Brain microvascular endothelial cell (primary cell): ENCODE data around the gene OPA1.

Experiments used
- DNase-seq: peaks from one replicate; pipeline ENCODE4 v3.0.0-alpha.2; 2020
- H3K27ac ChIP-seq: fragments of 250-450 bp; sonication (Bioruptor Pico); 2 replicates; pipeline ENCODE4 v1.5.1; 2020; ENCODE audit warnings: mild to moderate bottlenecking, moderate library complexity
- H3K27me3 ChIP-seq: fragments of 250-450 bp; sonication (Bioruptor Pico); replicated peaks from 2 replicates; pipeline ENCODE4 v1.5.1; 2020; ENCODE audit warnings: mild to moderate bottlenecking
- H3K36me3 ChIP-seq: fragments of 250-450 bp; sonication (Bioruptor Pico); replicated peaks from 2 replicates; pipeline ENCODE4 v1.5.1; 2020; ENCODE audit warnings: mild to moderate bottlenecking
- H3K4me3 ChIP-seq: 2 replicates; pipeline ENCODE4 v1.5.1; 2011; ENCODE audit warnings: low read depth, mild to moderate bottlenecking, control low read depth, low read length, moderate library complexity
- in situ Hi-C: cut with HindIII; loops from 2 replicates; pipeline ENCODE4 v1.10.0; 2017; ENCODE audit warnings: low sequenced_read_pairs, low pct_ligation_motif_present
- TF ChIP-seq, protein P1 (sequence below): IDR thresholded peaks from 2 replicates; pipeline ENCODE4 v1.5.1; 2011; ENCODE audit warnings: low read depth, mild to moderate bottlenecking, moderate library complexity, low read length, control low read depth, inconsistent platforms; ENCODE audit errors: missing control alignments

OPA1 gene

DNA sequence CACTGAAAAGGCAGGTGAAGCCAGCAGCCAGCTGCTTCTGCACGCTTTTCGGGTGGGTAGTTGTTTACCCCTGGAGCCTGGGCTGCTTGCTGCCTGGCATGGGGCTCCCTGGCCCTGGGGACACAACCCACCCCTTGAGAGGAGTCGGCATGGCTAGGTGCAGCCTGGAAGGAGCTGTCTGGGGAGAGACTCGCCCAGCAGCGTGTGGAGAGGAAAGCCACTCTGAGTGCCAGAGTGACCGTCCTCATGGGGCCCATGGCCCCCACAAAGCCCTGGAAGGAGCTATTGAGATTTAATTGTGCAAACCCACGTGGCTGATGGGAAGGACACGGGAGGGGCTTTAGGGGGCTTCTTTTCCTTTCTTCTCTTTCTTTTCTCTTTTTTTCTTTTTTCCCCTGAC is 137.5 kb downstream of the OPA1 start:
- H3K4me3 ChIP-seq, result no peak overlapping the region
- H3K27ac ChIP-seq, result no peak overlapping the region
- peaks cover 4% of the 10 kb centered on the region for H3K27me3 ChIP-seq
- DNase-seq, result no peak
- H3K36me3 ChIP-seq, result no peaks in the 10 kb centered on the region
- TF ChIP-seq, protein P1, sequence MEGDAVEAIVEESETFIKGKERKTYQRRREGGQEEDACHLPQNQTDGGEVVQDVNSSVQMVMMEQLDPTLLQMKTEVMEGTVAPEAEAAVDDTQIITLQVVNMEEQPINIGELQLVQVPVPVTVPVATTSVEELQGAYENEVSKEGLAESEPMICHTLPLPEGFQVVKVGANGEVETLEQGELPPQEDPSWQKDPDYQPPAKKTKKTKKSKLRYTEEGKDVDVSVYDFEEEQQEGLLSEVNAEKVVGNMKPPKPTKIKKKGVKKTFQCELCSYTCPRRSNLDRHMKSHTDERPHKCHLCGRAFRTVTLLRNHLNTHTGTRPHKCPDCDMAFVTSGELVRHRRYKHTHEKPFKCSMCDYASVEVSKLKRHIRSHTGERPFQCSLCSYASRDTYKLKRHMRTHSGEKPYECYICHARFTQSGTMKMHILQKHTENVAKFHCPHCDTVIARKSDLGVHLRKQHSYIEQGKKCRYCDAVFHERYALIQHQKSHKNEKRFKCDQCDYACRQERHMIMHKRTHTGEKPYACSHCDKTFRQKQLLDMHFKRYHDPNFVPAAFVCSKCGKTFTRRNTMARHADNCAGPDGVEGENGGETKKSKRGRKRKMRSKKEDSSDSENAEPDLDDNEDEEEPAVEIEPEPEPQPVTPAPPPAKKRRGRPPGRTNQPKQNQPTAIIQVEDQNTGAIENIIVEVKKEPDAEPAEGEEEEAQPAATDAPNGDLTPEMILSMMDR, result no peak
- in situ Hi-C loops, result no loop called here

DNA sequence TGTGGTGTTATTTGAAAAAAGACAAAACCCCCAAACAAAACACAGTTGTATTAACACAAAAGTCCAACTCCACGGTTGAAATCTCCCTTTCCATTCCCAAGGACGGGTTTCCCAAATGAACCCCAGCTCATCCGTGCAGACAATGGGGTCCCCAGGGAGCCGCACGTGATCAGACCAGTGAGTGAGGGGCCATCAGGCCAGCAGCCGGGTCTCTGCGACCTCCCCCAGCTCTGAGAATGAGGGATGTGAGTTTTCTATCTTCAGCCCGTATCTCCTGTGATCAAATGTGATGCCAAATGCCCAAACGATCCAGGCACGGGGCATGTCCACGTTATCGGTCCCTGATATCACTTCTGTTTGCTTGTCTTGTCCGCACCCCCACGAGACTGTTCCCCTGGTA is 138.0 kb downstream of the OPA1 start:
- TF ChIP-seq, protein P1, result no peak
- Histone ChIP-seq H3K27me3 (peaks cover 4% of the 10 kb centered on the region), H3K36me3 (no peaks in the 10 kb centered on the region), H3K27ac (no peak overlapping the region), H3K4me3 (no peak overlapping the region)
- in situ Hi-C loops, result no loop called here
- no peak for DNase-seq

GRCh38 chr3:193731656-193732055 is 138.6 kb downstream of the OPA1 start:
- Histone ChIP-seq H3K36me3 (no peaks in the 10 kb centered on the region), H3K27me3 (peaks cover 4% of the 10 kb centered on the region), H3K4me3 (no peak overlapping the region), H3K27ac (no peak overlapping the region)
- in situ Hi-C loops, result no loop called here
- TF ChIP-seq, protein P1, result no peak
- DNase-seq, result no peak

GRCh38 chr3:193732391-193732790 is 139.4 kb downstream of the OPA1 start:
- H3K27me3 ChIP-seq, result peaks cover 4% of the 10 kb centered on the region
- H3K4me3 ChIP-seq, result no peak overlapping the region
- DNase-seq, result peak; percentile 70
- in situ Hi-C loops, result no loop called here
- TF ChIP-seq, protein P1, result no peak
- H3K27ac ChIP-seq, result no peak overlapping the region
- no peaks in the 10 kb centered on the region for H3K36me3 ChIP-seq

GRCh38 chr3:193732827-193733226 is 139.8 kb downstream of the OPA1 start:
- no peak overlapping the region for H3K4me3 ChIP-seq
- no peaks in the 10 kb centered on the region for H3K36me3 ChIP-seq
- H3K27me3 ChIP-seq, result peaks cover 4% of the 10 kb centered on the region
- in situ Hi-C loops, result no loop called here
- DNase-seq, result no peak
- no peak overlapping the region for H3K27ac ChIP-seq
- TF ChIP-seq, protein P1, result no peak

GRCh38 chr3:193734737-193735366 is 141.8 kb downstream of the OPA1 start:
- TF ChIP-seq, protein P1, result no peak
- H3K27ac ChIP-seq, result no peak overlapping the region
- in situ Hi-C loops, result no loop called here
- DNase-seq, result no peak
- H3K27me3 ChIP-seq, result peaks cover 4% of the 10 kb centered on the region
- H3K4me3 ChIP-seq, result no peak overlapping the region
- no peaks in the 10 kb centered on the region for H3K36me3 ChIP-seq
